HG03571 (cell line): ENCODE measurements around the gene PLEKHG2.
"Not testable (repeated sequence)": the region's sequence is repeated elsewhere in the genome, so short reads cannot be mapped to it uniquely, and the experiment has no call there.

Source experiments
- ATAC-seq: cut with Tn5 transposase; IDR thresholded peaks from one replicate; pipeline ENCODE4 v1.9.1; 2021; ENCODE audit not compliant: unreplicated experiment

The PLEKHG2 gene

DNA sequence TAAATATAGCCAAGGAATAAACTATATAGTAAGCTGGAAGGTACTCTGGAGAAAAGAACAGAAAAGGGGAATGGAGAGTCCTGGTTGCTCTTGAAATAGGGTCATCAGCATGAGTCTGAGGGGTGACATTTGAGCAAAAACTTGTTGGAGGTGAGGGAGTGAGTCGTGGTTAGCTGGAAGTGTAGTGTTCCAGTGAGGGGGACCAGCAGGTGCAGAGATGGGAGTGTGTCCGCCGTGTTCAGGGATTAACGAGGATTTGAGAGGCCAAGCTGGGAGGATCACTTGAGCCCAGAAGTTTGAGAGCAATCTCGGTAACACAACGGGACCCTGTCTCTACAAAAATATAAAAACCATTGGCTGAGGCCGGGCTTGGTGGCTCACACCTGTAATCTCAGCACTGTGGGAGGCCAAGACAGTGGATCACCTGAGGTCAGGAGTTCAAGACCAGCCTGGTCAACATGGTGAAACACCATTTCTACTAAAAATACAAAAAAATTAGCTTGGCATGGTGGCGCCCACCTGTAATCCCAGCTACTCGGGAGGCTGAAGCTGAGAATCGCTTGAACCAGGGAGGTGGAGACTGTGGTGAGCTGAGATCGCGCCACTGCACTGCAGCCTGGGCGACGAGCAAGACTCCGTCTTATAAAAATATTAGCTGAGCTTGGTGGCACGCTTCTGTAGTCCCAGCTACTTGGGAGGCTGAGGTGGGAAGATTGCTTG is 34.1 kb downstream of the PLEKHG2 start:
- no peak for ATAC-seq

GRCh38 chr19:39448271-39448670 is 35.8 kb downstream of the PLEKHG2 start:
- ATAC-seq, result no peak

DNA sequence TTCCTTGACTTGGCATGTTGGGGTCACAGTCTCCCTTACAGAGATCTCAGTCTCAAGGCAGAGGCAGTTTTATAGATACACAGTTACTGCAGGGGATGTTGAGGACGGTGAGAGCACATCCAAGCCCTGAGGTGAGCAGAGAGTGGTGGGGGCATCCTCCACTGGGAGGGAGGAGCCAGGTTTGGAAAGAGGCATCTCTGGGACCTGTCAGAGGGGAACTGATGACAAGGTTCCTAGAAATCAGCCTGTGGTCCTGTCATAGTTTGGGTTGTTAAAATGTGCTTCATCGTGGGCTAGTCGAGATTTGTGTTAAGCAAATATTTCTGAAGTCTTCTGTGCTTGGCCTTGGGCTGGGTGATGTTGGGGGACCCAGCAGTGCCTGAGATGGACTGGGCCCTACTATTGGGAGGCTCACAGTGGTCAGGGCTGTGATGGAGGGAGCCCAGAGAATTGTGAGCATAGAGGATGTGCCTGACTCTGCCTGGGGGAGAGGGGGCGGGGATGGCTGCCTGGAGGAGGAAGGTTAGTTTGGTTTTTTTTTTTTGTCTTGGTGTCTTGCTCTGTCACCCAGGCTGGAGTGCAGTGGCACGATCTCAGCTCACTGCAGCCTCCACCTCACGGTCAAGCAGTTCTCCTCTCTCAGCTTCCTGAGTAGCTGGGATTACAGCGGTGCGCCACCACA is 36.8 kb downstream of the PLEKHG2 start:
- no peak for ATAC-seq

DNA sequence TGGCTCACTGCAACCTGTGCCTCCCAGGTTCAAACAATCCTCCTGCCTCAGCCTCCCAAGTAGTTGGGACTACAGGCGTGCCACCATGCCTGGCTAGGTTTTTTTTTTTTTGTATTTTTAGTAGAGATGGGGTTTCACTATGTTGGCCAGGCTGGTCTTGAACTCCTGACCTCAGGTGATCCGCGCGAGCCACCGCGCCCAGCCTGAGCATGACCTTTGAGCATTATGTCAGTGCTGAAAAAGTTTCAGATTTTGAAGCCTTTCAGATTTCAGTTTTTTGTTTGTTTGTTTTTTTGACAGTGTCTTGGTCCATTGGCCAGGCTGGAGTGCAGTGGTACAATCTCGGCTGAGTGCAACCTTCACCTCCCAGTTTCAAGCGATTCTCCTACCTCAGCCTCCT is 38.8 kb downstream of the PLEKHG2 start:
- ATAC-seq, result not testable (repeated sequence)

GRCh38 chr19:39463403-39463802 is 50.9 kb downstream of the PLEKHG2 start:
- no peak for ATAC-seq

DNA sequence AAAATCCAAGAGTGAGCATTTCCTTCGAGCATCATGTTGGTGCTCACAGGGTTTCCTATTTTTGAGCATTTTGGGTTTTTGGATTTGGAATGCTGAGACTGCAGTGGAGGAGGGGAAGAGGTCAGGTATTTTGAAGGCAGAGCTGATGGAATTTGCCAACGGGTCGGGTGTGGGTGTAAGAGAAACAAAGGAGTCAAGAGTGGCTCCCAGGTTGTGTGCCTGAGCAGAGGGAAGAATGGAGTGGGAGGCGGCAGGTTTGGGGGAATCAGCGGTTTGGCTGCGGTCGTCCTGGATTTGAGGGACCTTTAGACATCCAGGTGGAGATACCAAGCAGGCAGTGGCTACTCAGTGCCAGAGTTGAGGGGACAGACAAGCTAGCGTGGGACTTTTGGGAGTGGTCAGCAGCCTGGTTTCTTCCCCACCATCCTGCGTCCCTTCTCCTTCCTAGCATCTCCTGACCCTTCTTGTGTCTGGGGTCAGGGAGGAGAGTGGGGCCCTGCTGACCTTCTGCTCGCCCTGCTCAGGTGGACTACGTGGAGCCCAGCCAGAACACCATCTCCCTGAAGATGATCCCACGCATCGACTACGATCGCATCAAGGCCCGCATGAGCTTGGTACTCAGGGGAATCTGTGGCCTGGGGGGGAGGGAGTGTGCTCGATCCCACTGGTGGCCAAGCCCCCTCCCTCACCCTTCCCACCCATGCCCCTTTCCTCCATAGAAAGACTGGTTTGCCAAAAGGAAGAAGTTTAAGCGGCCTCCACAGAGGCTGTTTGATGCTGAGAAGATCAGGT is 53.7 kb downstream of the PLEKHG2 start:
- no peak for ATAC-seq

GRCh38 chr19:39467941-39468340 is 55.5 kb downstream of the PLEKHG2 start:
- ATAC-seq, result no peak

DNA sequence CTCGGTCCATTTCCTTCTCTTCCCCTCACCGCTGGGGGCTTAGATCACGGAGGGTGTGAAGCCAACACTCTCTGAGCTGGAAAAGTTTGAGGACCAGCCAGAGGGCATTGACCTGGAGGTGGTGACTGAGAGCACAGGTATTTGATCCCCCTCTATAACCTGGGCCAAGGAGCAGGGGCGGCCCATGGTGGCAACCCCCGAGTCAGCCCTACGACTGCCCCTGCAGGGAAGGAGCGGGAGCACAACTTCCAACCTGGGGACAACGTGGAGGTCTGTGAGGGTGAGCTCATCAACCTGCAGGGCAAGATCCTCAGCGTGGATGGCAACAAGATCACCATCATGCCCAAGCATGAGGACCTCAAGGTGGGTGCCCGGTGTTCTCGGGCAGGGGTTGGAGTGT is 56.6 kb downstream of the PLEKHG2 start:
- no peak for ATAC-seq

GRCh38 chr19:39469567-39469966 is 57.1 kb downstream of the PLEKHG2 start:
- no peak for ATAC-seq

- ATAC-seq, result no peak
Observed at GRCh38 chr19:39470724-39471339, 58.4 kb downstream of the PLEKHG2 start.

DNA sequence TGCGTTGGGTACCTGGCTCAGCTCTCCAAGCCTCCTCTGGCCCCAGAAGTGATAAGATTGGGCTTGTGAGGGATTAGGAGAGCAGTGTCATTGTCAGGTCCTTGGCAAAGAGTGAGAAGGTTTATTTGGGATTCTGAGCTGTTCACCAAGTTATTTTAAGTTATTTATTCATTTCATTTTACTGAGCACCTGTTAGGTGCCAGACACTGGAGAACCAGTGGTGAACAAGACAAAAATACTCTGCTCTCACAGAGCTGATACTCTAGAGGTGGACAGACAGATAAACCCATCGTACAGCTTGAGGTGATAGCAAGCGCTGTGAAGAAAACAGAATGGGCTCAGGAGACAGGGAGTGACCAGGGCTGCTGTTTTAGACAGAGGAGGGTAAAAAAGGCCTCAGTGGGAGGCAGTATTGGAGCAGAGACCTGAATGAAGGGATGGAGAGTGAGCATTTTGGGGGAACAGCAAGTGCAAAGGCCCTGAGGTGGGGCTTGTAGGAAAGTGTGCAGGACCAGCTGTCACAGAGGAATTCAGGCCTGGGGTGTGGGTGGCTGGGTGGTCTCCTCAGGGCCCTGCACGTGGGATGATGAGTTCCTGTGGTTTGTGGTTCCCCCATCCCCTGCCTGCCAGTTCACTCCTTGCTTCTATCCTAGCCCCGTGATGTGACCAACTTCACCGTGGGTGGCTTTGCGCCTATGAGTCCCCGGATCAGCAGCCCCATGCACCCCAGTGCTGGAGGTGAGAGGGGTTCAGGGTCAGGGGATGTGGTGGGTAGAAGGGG is 59.5 kb downstream of the PLEKHG2 start:
- ATAC-seq, result no peak

GRCh38 chr19:39472746-39473442 is 60.4 kb downstream of the PLEKHG2 start:
- no peak for ATAC-seq

GRCh38 chr19:39473443-39473960 is 61.0 kb downstream of the PLEKHG2 start:
- ATAC-seq, result no peak

DNA sequence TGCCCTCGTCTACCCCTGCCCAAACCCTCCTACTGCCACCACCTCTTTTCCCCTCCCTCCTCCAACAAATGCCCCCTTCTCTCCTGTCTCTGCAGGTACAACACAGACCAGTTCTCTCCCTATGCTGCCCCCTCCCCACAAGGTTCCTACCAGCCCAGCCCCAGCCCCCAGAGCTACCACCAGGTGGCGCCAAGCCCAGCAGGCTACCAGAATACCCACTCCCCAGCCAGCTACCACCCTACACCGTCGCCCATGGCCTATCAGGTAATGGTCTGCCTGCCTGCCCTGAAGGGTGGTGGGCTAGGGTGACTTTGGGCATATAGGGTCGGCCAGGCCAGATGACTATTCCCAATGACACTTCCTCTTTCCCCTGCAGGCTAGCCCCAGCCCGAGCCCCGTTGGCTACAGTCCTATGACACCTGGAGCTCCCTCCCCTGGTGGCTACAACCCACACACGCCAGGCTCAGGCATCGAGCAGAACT is 61.7 kb downstream of the PLEKHG2 start:
- no peak for ATAC-seq

GRCh38 chr19:39475748-39476147 is 63.3 kb downstream of the PLEKHG2 start:
- no peak for ATAC-seq
